Measurements from ENCODE around the gene PHACTR3. TPM values are rescaled to one million over a fixed set of nuclear protein-coding genes. Genes with fewer than 3 reads are reported as not detected.
A peak's percentile ranks its signal among the peaks of the same experiment; 100 is the strongest.

PHACTR3 gene
- total and polyA plus RNA-seq, 7 experiments from 2014 or later, result 0.49 TPM; not detected in 6

- intact Hi-C loops (cut with micrococcal nuclease), result no loop called here
- Histone ChIP-seq H3K36me3 (ENCODE audit: control insufficient read depth in 2 of 3, insufficient read depth in 3 of 3, low read length in 3 of 3) (no peaks in the 10 kb centered on the region), H3K9me3 (ENCODE audit: control insufficient read depth in 2 of 3, low read length in 3 of 3) (no peaks in the 10 kb centered on the region), H3K27me3 (ENCODE audit: control insufficient read depth in 2 of 2, insufficient read depth in 2 of 2, low read length in 2 of 2) (no peaks in the 10 kb centered on the region), H3K27ac (ENCODE audit: low read depth, low read length) (no peak overlapping the region), H3K4me3 (ENCODE audit: low read length) (no peak overlapping the region), H3K4me1 (ENCODE audit: control insufficient read depth in 2 of 2, insufficient read depth in 2 of 2, low read length in 2 of 2) (no peaks in the 10 kb centered on the region)
- peaks cover 4 to 13% (median 8%) of the 10 kb centered on the region in 5 donors for H3K27me3 Mint-ChIP-seq
- ChIA-PET CTCF (no interaction called here), POLR2A (no interaction called here)
- H3K27ac Mint-ChIP-seq, result no peak overlapping the region
- DNase-seq (no peak), ATAC-seq (no peak)
- H3K9me3 Mint-ChIP-seq, result peaks cover 0 to 4% (median 0%) of the 10 kb centered on the region in 11 donors
- H3K36me3 Mint-ChIP-seq, result no peaks in the 10 kb centered on the region
- peaks cover 6 to 10% (median 8%) of the 10 kb centered on the region in 7 donors for H3K4me1 Mint-ChIP-seq
- no peak overlapping the region for H3K4me3 Mint-ChIP-seq
Measured at GRCh38 chr20:59589086-59589684, 15.2 kb upstream of the PHACTR3 start.

GRCh38 chr20:59591061-59591460 lies 13.3 kb upstream of the PHACTR3 start:
- CTCF ChIA-PET, result no interaction called here
- H3K27me3 Mint-ChIP-seq, result peaks cover 10 to 23% (median 13%) of the 10 kb centered on the region in 5 donors
- POLR2A ChIA-PET, result no interaction called here
- no peak overlapping the region for H3K27ac ChIP-seq (ENCODE audit: low read depth, low read length)
- DNase-seq (no peak), ATAC-seq (no peak)
- peaks cover 0 to 4% (median 0%) of the 10 kb centered on the region in 11 donors for H3K9me3 Mint-ChIP-seq
- no peak overlapping the region for H3K4me3 Mint-ChIP-seq
- no peaks in the 10 kb centered on the region for H3K27me3 ChIP-seq (ENCODE audit: control insufficient read depth in 2 of 2, insufficient read depth in 2 of 2, low read length in 2 of 2)
- H3K4me1 Mint-ChIP-seq, result peaks cover under 1 to 5% (median 4%) of the 10 kb centered on the region in 7 donors
- no peaks in the 10 kb centered on the region for H3K36me3 ChIP-seq (ENCODE audit: control insufficient read depth in 2 of 3, insufficient read depth in 3 of 3, low read length in 3 of 3)
- H3K9me3 ChIP-seq (ENCODE audit: control insufficient read depth in 2 of 3, low read length in 3 of 3), result no peaks in the 10 kb centered on the region
- no peak overlapping the region for H3K4me3 ChIP-seq (ENCODE audit: low read length)
- no peaks in the 10 kb centered on the region for H3K36me3 Mint-ChIP-seq
- intact Hi-C loops (cut with micrococcal nuclease), result no loop called here
- H3K27ac Mint-ChIP-seq, result no peak overlapping the region
- no peaks in the 10 kb centered on the region for H3K4me1 ChIP-seq (ENCODE audit: control insufficient read depth in 2 of 2, insufficient read depth in 2 of 2, low read length in 2 of 2)

GRCh38 chr20:59596690-59597089 lies 7.7 kb upstream of the PHACTR3 start:
- H3K9me3 ChIP-seq (ENCODE audit: control insufficient read depth in 2 of 3, low read length in 3 of 3), result no peaks in the 10 kb centered on the region
- ChIA-PET POLR2A (no interaction called here), CTCF (no interaction called here)
- no peaks in the 10 kb centered on the region for H3K4me1 ChIP-seq (ENCODE audit: control insufficient read depth in 2 of 2, insufficient read depth in 2 of 2, low read length in 2 of 2)
- H3K27me3 ChIP-seq (ENCODE audit: control insufficient read depth in 2 of 2, insufficient read depth in 2 of 2, low read length in 2 of 2), result no peaks in the 10 kb centered on the region
- Mint-ChIP-seq H3K27me3 (peaks cover 37 to 54% (median 42%) of the 10 kb centered on the region in 5 donors), H3K9me3 (no peaks in the 10 kb centered on the region), H3K4me3 (no peak overlapping the region), H3K36me3 (no peaks in the 10 kb centered on the region), H3K27ac (no peak overlapping the region), H3K4me1 (peaks cover 0 to 4% (median 4%) of the 10 kb centered on the region in 7 donors)
- intact Hi-C loops (cut with micrococcal nuclease), result loop anchor here in 1 of 2 donors (5.0 kb wide), 1 partner anchor 256 kb away; no protein-coding TSS in a partner anchor
- no peak overlapping the region for H3K4me3 ChIP-seq (ENCODE audit: low read length)
- no peaks in the 10 kb centered on the region for H3K36me3 ChIP-seq (ENCODE audit: control insufficient read depth in 2 of 3, insufficient read depth in 3 of 3, low read length in 3 of 3)
- no peak overlapping the region for H3K27ac ChIP-seq (ENCODE audit: low read depth, low read length)
- ATAC-seq (no peak), DNase-seq (no peak)

- DNase-seq (no peak), ATAC-seq (no peak)
- ChIA-PET CTCF (no interaction called here), POLR2A (no interaction called here)
- intact Hi-C loops (cut with micrococcal nuclease), result loop anchor here in 1 of 2 donors (5.0 kb wide), 1 partner anchor 255 kb away; no protein-coding TSS in a partner anchor
- H3K4me1 ChIP-seq (ENCODE audit: control insufficient read depth in 2 of 2, insufficient read depth in 2 of 2, low read length in 2 of 2), result no peaks in the 10 kb centered on the region
- no peak overlapping the region for H3K27ac ChIP-seq (ENCODE audit: low read depth, low read length)
- Mint-ChIP-seq H3K4me3 (no peak overlapping the region), H3K4me1 (peaks cover 0 to 4% (median 4%) of the 10 kb centered on the region in 7 donors), H3K27ac (no peak overlapping the region), H3K9me3 (no peaks in the 10 kb centered on the region), H3K27me3 (peaks cover 42 to 55% (median 48%) of the 10 kb centered on the region in 5 donors), H3K36me3 (no peaks in the 10 kb centered on the region)
- H3K9me3 ChIP-seq (ENCODE audit: control insufficient read depth in 2 of 3, low read length in 3 of 3), result no peaks in the 10 kb centered on the region
- no peak overlapping the region for H3K4me3 ChIP-seq (ENCODE audit: low read length)
- H3K27me3 ChIP-seq (ENCODE audit: control insufficient read depth in 2 of 2, insufficient read depth in 2 of 2, low read length in 2 of 2), result no peaks in the 10 kb centered on the region
- H3K36me3 ChIP-seq (ENCODE audit: control insufficient read depth in 2 of 3, insufficient read depth in 3 of 3, low read length in 3 of 3), result no peaks in the 10 kb centered on the region
Measured at GRCh38 chr20:59597240-59597639, 7.1 kb upstream of the PHACTR3 start.

- Histone ChIP-seq H3K4me1 (ENCODE audit: control insufficient read depth in 2 of 2, insufficient read depth in 2 of 2, low read length in 2 of 2) (no peaks in the 10 kb centered on the region), H3K4me3 (ENCODE audit: low read length) (no peak overlapping the region), H3K27me3 (ENCODE audit: control insufficient read depth in 2 of 2, insufficient read depth in 2 of 2, low read length in 2 of 2) (no peaks in the 10 kb centered on the region), H3K9me3 (ENCODE audit: control insufficient read depth in 2 of 3, low read length in 3 of 3) (no peaks in the 10 kb centered on the region), H3K27ac (ENCODE audit: low read depth, low read length) (no peak overlapping the region), H3K36me3 (ENCODE audit: control insufficient read depth in 2 of 3, insufficient read depth in 3 of 3, low read length in 3 of 3) (no peaks in the 10 kb centered on the region)
- peaks cover 52 to 65% (median 59%) of the 10 kb centered on the region in 5 donors for H3K27me3 Mint-ChIP-seq
- H3K9me3 Mint-ChIP-seq, result no peaks in the 10 kb centered on the region
- H3K36me3 Mint-ChIP-seq, result no peaks in the 10 kb centered on the region
- peak in 2 of 9 donors; percentile 5 to 15 for DNase-seq
- ChIA-PET POLR2A (no interaction called here), CTCF (no interaction called here)
- no peak overlapping the region for H3K27ac Mint-ChIP-seq
- ATAC-seq, result no peak
- H3K4me3 Mint-ChIP-seq, result no peak overlapping the region
- H3K4me1 Mint-ChIP-seq, result peaks cover 0 to 4% (median 4%) of the 10 kb centered on the region in 7 donors
- intact Hi-C loops (cut with micrococcal nuclease), result loop anchor here in 1 of 2 donors (2.0 to 5.0 kb wide), 2 partner anchors 152 to 254 kb away; no protein-coding TSS in a partner anchor
Measured at GRCh38 chr20:59598625-59599310, 5.6 kb upstream of the PHACTR3 start.

- ChIA-PET CTCF (no interaction called here), POLR2A (no interaction called here)
- peaks cover 0 to 4% (median 4%) of the 10 kb centered on the region in 7 donors for H3K4me1 Mint-ChIP-seq
- no peak overlapping the region for H3K27ac Mint-ChIP-seq
- no peaks in the 10 kb centered on the region for H3K9me3 ChIP-seq (ENCODE audit: control insufficient read depth in 2 of 3, low read length in 3 of 3)
- DNase-seq, result no peak
- intact Hi-C loops (cut with micrococcal nuclease), result loop anchor here in 1 of 2 donors (2.0 to 5.0 kb wide), 2 partner anchors 151 to 252 kb away; no protein-coding TSS in a partner anchor
- no peak for ATAC-seq
- no peaks in the 10 kb centered on the region for H3K36me3 Mint-ChIP-seq
- H3K27ac ChIP-seq (ENCODE audit: low read depth, low read length), result no peak overlapping the region
- H3K4me3 ChIP-seq (ENCODE audit: low read length), result no peak overlapping the region
- H3K9me3 Mint-ChIP-seq, result no peaks in the 10 kb centered on the region
- no peak overlapping the region for H3K4me3 Mint-ChIP-seq
- H3K4me1 ChIP-seq (ENCODE audit: control insufficient read depth in 2 of 2, insufficient read depth in 2 of 2, low read length in 2 of 2), result no peaks in the 10 kb centered on the region
- H3K36me3 ChIP-seq (ENCODE audit: control insufficient read depth in 2 of 3, insufficient read depth in 3 of 3, low read length in 3 of 3), result no peaks in the 10 kb centered on the region
- peaks cover 45 to 69% (median 59%) of the 10 kb centered on the region in 5 donors for H3K27me3 Mint-ChIP-seq
- no peaks in the 10 kb centered on the region for H3K27me3 ChIP-seq (ENCODE audit: control insufficient read depth in 2 of 2, insufficient read depth in 2 of 2, low read length in 2 of 2)
Measured at GRCh38 chr20:59599941-59600340, 4.4 kb upstream of the PHACTR3 start.

Data from naive thymus-derived CD4-positive, alpha-beta T cell (primary cell).